ENCODE data around the gene CIDEB.
"Not testable (repeated sequence)": the region's sequence is repeated elsewhere in the genome, so short reads cannot be mapped to it uniquely, and the experiment has no call there.

CIDEB gene, protein sequence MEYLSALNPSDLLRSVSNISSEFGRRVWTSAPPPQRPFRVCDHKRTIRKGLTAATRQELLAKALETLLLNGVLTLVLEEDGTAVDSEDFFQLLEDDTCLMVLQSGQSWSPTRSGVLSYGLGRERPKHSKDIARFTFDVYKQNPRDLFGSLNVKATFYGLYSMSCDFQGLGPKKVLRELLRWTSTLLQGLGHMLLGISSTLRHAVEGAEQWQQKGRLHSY

DNA sequence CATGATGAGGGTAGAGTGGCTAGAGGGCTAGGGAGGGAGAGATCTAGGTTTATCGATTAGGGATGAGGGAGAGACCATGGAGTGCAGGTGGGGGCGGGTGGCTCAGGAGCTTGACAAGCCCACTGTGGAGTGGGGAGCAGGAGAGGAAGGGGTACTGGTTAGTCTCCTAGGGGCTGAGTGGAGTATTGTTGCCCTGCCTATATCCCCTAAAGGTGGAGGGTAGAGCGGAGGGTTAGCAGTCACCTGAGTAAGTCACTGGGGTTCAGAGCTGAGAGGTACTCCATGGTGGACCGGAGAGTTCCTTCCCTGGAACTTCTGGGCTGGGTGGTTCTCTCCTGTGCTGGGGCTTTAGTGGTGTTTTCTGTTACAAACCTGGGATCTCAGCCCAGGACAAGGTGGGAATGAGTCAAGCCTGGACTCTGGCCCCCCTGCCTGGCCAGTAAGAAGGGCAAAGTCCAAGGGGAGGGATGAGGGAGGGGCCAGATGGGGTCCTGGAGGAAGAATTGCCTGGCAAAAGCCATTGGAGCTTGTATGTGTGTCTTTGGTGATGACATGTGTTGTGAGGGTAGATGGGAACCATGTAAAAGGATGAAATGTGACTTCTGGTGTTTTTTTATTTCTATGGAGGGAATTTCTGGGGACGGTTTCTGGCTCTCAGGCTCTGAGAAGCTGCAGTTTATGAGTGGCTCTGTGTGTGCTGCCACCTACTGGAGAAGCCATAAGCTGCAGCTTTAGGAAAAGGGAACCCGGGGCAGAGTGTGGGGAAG lies at the start of gene CIDEB:
CIDEB (minus strand) TSS at position 403 of the 767 bp plus-strand sequence; CDS start at position 284, 119 bp downstream.
- peaks cover 24% of the 10 kb centered on the region for H3K36me3 Mint-ChIP-seq
- peaks cover 46% of the 10 kb centered on the region for H3K4me1 Mint-ChIP-seq
- peak within 1 kb of the TSS; percentile 31 for H3K27ac Mint-ChIP-seq
- H3K4me3 Mint-ChIP-seq = peak within 1 kb of the TSS; percentile 6
- no peaks in the 10 kb centered on the region for H3K27me3 Mint-ChIP-seq
- H3K9me3 Mint-ChIP-seq = no peaks in the 10 kb centered on the region

DNA sequence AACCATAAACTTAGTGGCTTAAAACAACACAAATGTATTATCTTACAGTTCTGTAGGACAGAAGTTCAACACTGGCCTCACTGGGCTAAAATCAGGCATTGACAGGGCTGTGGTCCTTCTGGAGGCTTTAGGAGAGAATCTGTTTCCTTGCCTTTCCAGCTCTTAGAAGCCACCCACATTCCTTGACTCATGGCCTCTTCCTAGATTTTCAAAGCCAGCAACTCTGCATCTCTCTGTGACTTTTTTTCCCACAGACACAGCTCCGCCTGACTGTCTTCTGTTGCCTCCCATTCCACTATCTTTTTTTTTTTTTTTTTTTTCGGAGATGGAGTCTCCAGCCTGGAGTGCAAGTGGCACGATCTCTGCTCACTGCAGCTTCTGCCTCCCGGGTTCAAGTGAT lies 48.4 kb upstream of the CIDEB start:
- Mint-ChIP-seq H3K27me3 (peaks cover 12% of the 10 kb centered on the region), H3K36me3 (no peaks in the 10 kb centered on the region), H3K27ac (no peak overlapping the region), H3K9me3 (no peaks in the 10 kb centered on the region), H3K4me1 (no peaks in the 10 kb centered on the region), H3K4me3 (no peak overlapping the region)

DNA sequence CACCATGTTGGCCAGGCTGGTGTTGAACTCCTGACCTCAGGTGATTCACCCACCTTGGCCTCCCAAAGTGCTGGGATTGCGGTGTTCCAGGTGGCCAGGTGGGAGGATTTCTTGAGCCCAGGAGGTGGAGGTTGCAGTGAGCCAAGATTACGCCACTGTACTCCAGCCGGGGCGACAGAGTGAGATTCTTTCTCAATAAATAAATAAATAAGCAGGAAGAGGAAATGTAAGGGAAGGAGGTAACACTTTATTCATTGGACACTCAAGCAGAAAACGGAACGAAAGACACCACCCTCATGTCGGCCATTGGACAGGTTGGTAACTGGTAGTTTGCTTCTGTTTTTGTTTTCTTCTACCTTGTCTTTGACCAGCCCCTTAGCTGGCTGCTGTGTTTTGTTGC lies 47.2 kb upstream of the CIDEB start:
- no peak overlapping the region for H3K27ac Mint-ChIP-seq
- no peaks in the 10 kb centered on the region for H3K9me3 Mint-ChIP-seq
- H3K4me3 Mint-ChIP-seq = no peak overlapping the region
- H3K4me1 Mint-ChIP-seq = no peaks in the 10 kb centered on the region
- H3K27me3 Mint-ChIP-seq = peaks cover 18% of the 10 kb centered on the region
- no peaks in the 10 kb centered on the region for H3K36me3 Mint-ChIP-seq

DNA sequence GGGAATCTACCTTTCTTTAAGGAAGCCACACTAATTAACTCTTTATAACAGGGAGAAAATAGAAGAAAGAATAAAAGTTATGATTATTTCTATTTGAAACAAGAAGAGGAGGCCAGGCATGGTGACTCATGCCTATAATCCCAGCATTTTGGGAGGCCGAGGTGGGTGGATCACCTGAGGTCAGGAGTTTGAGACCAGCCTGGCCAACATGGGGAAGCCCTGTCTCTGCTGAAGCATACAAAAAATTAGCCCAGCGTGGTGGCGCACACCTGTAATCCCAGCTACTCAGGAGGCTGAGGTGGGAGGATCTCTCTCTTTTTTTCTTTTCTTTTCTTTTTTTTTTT lies 46.7 kb upstream of the CIDEB start:
- H3K27ac Mint-ChIP-seq, H3K36me3 Mint-ChIP-seq, H3K9me3 Mint-ChIP-seq, H3K4me3 Mint-ChIP-seq, H3K4me1 Mint-ChIP-seq: not testable (repeated sequence)
- peaks cover 22% of the 10 kb centered on the region for H3K27me3 Mint-ChIP-seq

DNA sequence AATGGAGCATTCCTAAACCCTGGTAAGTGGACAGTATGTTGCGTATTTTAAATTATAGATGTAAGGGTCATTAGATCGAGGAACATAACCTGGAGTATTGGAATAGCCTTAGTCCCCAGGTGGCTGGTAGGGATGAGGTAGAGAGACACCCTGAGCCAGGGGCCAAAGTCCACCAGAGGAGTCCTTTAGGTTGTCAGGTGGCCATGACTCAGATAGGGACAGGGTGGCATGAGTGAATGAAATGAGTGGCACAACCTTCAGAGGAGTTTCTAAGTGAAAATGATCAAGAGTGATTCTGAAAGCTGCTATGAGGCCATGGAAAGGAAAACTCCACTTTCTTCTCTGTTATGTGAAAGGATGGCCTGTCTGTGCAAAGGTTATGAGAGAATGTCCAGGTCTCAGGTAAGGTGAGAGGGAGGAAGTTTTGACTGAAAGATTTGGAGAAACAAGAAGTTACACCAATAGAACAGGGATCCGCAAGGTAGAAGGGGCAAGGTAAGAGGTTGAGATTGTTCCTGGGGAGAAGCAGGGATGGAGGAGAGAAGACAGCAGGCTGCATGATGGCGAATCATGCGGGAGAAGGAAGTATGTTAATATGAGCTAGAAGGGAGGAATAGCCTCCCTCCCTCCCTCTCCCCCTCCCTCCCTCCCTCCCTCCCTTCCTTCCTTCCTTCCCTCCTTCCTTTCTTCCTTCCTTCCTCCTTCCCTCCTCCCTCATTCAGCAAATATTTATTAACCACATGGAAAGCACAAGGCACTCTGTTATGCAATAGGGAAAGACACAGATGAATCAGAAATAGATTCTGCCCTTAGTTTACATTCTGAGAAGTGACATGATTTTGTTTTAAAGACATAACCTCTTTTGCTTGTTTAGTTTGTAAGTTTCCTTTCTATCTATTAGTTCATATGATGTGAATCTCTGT lies 46.0 kb upstream of the CIDEB start:
- no peaks in the 10 kb centered on the region for H3K36me3 Mint-ChIP-seq
- H3K27me3 Mint-ChIP-seq = peaks cover 24% of the 10 kb centered on the region
- H3K4me1 Mint-ChIP-seq = no peaks in the 10 kb centered on the region
- no peaks in the 10 kb centered on the region for H3K9me3 Mint-ChIP-seq
- no peak overlapping the region for H3K4me3 Mint-ChIP-seq
- H3K27ac Mint-ChIP-seq = no peak overlapping the region

DNA sequence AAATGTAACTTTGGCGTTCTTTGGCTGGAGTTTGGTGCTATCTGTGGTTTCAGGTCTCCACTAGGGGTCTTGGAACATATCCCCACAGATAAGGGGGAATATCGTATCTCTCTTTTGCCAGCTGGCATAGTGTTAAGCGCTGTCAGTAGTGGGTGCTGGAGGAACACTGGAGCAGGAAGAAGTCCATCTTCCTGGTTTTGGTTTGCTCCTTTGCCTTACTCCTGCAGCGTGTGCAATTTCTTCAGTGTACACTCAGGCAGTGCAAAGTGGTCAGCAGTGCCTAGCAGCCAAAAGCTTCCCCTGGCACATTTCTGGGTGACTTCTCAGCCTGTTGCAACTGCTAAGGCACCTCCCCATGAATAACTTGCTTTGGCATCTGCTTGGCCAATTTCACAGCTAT lies 43.7 kb upstream of the CIDEB start:
- Mint-ChIP-seq H3K27me3 (peaks cover 22% of the 10 kb centered on the region), H3K36me3 (no peaks in the 10 kb centered on the region), H3K4me3 (no peak overlapping the region), H3K27ac (no peak overlapping the region), H3K9me3 (no peaks in the 10 kb centered on the region), H3K4me1 (no peaks in the 10 kb centered on the region)

DNA sequence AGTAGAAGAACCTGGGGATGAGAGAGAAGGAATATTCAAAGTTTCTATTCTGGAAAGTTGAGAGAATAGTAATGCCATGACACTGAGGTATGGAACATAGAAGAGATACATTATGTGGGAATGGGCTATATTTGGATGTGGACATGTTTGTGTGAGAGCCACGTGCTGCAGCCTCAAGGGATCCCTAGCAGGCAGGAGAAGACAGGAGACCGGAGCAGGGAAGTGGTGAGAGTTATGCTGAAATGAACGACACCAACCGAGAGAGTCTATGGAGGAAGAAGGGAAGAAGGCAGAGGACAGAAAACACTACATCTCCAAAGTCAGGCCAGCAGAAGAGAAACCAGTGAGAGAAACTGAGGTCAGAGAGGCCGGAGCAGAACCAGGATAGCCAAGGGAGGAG lies 42.0 kb upstream of the CIDEB start:
- H3K4me1 Mint-ChIP-seq = no peaks in the 10 kb centered on the region
- peaks cover 25% of the 10 kb centered on the region for H3K27me3 Mint-ChIP-seq
- H3K27ac Mint-ChIP-seq = no peak overlapping the region
- no peaks in the 10 kb centered on the region for H3K9me3 Mint-ChIP-seq
- no peaks in the 10 kb centered on the region for H3K36me3 Mint-ChIP-seq
- H3K4me3 Mint-ChIP-seq = no peak overlapping the region

DNA sequence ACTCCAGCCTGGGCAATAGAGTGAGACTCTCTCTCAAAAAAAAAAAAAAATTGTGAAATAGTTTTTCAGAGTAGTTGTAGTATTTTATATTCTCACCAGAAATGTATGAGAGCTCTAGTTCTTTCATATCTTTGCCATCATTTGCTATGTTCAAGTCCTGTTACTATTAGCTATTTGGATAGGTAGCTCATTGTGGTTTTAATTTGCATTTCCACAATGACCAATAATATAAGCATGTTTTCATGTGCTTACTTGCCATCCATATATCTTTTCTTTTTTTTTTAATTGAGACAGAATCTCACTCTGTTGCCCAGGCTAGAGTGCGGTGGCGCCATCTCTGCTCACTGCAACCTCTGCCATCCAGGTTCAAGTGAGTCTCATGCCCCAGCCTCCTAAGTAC lies 40.4 kb upstream of the CIDEB start:
- H3K4me1 Mint-ChIP-seq = no peaks in the 10 kb centered on the region
- H3K36me3 Mint-ChIP-seq = no peaks in the 10 kb centered on the region
- peaks cover 25% of the 10 kb centered on the region for H3K27me3 Mint-ChIP-seq
- no peak overlapping the region for H3K4me3 Mint-ChIP-seq
- no peak overlapping the region for H3K27ac Mint-ChIP-seq
- H3K9me3 Mint-ChIP-seq = no peaks in the 10 kb centered on the region

DNA sequence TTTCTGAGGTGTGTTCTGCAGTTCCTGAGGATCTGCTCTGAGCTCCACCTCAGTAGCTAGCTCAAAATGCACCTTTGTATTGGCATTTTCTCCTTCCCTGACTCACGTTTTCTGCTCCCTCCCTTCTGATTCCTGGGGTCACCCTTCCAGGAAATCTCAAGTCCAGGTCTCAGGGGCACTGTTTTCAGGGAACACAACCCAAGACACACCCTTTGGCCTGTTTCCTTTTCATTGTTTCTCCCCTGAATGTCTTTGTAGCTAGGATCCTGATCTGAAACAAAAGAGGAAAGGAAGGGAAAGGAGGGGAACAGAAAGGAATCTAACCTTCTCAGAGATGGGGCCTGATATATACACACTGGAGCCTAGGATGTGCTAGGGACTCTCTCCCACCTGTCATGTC lies 39.4 kb upstream of the CIDEB start:
- Mint-ChIP-seq H3K27ac (no peak overlapping the region), H3K9me3 (no peaks in the 10 kb centered on the region), H3K36me3 (no peaks in the 10 kb centered on the region), H3K4me3 (no peak overlapping the region), H3K27me3 (peaks cover 21% of the 10 kb centered on the region), H3K4me1 (no peaks in the 10 kb centered on the region)

DNA sequence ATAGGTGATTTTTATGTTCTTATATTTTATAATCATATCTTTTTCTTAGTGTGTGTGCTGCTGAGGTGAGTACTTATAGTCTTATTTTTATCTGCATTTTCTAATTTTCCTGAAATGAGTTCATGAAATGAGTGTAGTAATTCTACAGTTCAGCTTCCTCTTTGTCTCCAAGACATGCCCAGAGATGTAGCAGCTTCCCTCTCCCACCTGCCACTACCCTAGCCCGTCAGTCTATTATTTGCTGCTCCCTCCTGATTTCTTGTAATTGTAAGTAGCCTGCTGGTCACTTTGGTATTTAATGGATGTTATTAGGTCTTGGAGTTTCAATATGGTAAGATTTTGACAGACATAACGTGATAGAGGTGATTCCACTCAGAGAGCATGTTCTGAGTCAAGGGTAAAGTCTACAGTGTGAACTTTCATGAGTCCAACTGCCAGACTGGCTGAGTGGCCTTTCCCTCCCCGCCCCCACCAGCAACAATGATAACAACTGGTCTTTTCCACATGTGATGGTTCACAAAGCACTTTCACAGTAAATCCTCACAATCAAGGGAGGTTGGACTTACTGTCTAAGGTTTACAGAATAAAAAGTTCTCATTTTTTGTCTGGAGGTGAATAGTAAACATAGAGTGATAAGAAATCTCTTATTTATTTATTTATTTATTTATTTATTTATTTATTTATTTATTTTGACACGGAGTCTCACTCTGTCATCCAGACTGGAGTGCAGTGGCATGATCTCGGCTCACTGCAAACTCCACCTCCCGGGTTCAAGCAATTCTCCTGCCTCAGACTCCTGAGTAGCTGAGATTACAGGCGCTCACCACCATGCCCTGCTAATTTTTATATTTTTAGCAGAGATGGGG lies 36.3 kb upstream of the CIDEB start:
- Mint-ChIP-seq H3K27me3 (peaks cover 6% of the 10 kb centered on the region), H3K4me3 (no peak overlapping the region), H3K36me3 (no peaks in the 10 kb centered on the region), H3K4me1 (peaks cover 10% of the 10 kb centered on the region), H3K9me3 (no peaks in the 10 kb centered on the region), H3K27ac (no peak overlapping the region)

DNA sequence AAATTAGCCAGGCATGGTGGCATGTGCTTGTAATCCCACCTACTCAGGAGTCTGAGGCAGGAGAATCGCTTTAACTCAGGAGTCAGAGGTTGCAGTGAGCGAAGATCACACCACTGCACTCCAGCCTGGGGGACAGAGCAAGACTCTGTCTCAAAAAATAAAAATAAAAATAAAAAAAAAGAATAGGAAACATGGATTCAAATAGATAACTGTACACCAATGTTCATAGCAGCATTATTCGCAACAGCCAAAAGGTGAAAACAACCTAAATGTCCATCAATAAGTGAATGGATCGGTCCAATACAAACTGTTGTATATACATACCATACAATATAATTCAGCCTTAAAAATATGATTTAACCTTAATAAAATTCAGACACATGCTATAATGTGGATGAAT lies 35.1 kb upstream of the CIDEB start:
- H3K9me3 Mint-ChIP-seq = no peaks in the 10 kb centered on the region
- H3K27ac Mint-ChIP-seq = no peak overlapping the region
- peaks cover 20% of the 10 kb centered on the region for H3K4me1 Mint-ChIP-seq
- peaks cover under 1% of the 10 kb centered on the region for H3K36me3 Mint-ChIP-seq
- peaks cover 5% of the 10 kb centered on the region for H3K27me3 Mint-ChIP-seq
- no peak overlapping the region for H3K4me3 Mint-ChIP-seq

DNA sequence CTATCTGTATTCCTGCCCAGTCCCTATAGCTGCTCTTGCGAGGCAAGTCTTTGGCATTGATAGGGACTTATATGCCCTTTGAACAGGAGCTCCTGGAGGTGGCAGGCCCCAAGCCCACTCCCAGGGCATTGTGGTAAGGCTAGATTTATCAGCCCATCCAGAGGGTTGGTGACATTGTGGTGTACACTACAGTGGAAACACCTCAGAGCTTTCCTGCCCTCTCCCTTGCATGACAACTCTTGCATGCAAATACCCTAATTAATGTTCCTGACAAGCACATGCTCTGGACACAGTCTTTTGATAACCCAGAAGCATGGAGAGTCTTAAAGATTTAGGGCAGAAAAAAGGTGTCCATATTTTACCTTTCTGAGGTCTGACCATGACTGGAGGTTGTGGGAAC lies 32.8 kb upstream of the CIDEB start:
- Mint-ChIP-seq H3K9me3 (no peaks in the 10 kb centered on the region), H3K4me3 (no peak overlapping the region), H3K27ac (no peak overlapping the region), H3K36me3 (peaks cover 3% of the 10 kb centered on the region), H3K4me1 (peaks cover 23% of the 10 kb centered on the region), H3K27me3 (peaks cover 3% of the 10 kb centered on the region)

DNA sequence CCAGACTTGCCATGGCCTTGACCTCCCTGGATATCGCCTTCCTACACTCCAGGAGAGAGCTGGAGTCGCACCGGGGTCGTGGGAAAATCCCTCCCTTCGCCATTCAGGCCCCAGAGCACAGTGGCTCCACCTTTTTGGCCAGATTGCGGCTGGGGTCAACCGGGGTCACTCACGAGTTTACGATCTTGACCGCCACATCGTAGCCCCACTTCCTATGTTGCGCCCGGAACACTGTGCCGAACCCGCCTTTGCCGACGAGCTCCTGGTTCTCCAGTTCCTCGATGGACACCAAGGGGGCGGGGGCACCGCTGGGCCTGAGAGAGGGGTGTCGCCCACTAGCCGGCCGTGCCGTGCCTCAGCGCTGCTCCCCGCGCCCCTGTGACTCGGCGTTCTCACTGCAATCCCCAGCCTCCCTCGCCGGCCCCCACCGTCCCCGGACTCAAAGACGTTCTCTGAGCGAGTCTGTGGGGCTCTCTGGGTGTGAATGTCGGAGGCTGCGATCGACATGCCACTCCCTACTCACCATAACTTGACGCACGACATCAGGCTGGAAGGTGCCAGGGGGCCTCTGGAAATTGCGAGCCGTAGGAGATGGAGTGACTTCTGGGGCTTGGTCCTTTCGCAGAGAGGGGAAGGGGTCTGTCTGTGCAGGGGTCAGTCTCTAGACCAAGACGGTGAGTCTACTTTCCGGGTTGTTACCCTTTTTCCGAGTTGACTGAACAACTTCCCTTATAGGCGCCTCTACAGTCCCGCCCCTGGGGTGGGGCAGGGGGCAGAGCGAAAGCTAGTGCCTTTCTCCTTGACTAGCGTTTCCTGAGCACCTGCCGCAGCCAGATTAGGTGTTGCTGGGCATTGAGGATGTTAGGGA lies 31.7 kb upstream of the CIDEB start, which contains the start of gene RIPK3:
RIPK3 (minus strand) TSS at position 708 of the 868 bp plus-strand sequence; CDS start at position 543, 165 bp downstream.
- no peaks in the 10 kb centered on the region for H3K9me3 Mint-ChIP-seq
- peak within 1 kb of the TSS; percentile 30 for H3K27ac Mint-ChIP-seq
- peaks cover 3% of the 10 kb centered on the region for H3K27me3 Mint-ChIP-seq
- peaks cover 23% of the 10 kb centered on the region for H3K4me1 Mint-ChIP-seq
- peaks cover 4% of the 10 kb centered on the region for H3K36me3 Mint-ChIP-seq
- H3K4me3 Mint-ChIP-seq = peak within 1 kb of the TSS; percentile 90

DNA sequence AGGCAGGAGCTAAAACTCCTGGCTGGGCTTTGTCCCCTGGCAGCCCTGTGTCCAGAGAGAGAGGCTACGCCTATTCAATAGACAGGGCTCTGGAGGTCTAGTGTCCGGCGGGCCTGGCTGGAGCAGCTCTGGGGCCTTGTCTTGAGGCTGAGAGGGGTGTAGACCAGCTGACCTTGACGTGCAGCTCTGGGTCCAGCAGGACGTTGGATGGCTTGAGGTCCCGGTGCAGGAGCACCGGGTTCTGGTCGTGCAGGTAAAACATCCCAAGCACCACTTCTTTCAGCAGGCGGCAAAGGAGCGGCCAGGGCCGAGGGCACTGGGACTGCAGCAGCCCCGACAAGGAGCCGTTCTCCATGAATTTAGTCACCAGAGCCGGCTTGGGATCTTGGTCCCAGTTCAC lies 31.1 kb upstream of the CIDEB start:
- Mint-ChIP-seq H3K36me3 (peaks cover 4% of the 10 kb centered on the region), H3K27me3 (peaks cover 3% of the 10 kb centered on the region), H3K4me1 (peaks cover 27% of the 10 kb centered on the region), H3K27ac (no peak overlapping the region), H3K4me3 (peak overlapping the region; percentile 90), H3K9me3 (no peaks in the 10 kb centered on the region)

Data from activated naive CD4-positive, alpha-beta T cell treated with anti-CD3 and anti-CD28 coated beads, Interleukin-2, amount 50 U/mL, for 24 hours (primary cell).